H1 (cell line): Measurements from ENCODE around the gene TPRN. TPM values are rescaled to one million over a fixed set of nuclear protein-coding genes. Genes with fewer than 3 reads are reported as not detected.
A peak's percentile ranks its signal among the peaks of the same experiment; 100 is the strongest.

Experiments
- CTCF ChIA-PET: fragments of 300-600 bp; sonication (Branson Sonifier 250); formaldehyde crosslinking; loops from one replicate; lab custom pipeline; 2021; ENCODE audit not compliant: partially characterized antibody; lab: Charles Lee
- POLR2A ChIA-PET: fragments of 300-600 bp; sonication (Branson Sonifier 250); formaldehyde crosslinking; loops from one replicate; lab custom pipeline; 2021; ENCODE audit warnings: inconsistent platforms; ENCODE audit not compliant: partially characterized antibody; lab: Charles Lee
- DNase-seq, 2 experiments: peaks; one replicate each; pipeline versions ENCODE4 v3.0.0 to v3.0.0-alpha.2; 2010 to 2022; ENCODE audit warnings: low spot score in 2 of 2, low read depth in 1 of 2, mixed read lengths in 1 of 2
- FAIRE-seq: peaks from 2 replicates; lab custom pipeline; 2011; peaks lifted over from hg19 to GRCh38; lab: Jason Lieb, UNC
- H2AFZ ChIP-seq: 2 replicates; pipeline ENCODE4 v1.8.1; 2012; ENCODE audit warnings: low read length, inconsistent platforms
- H2AK5ac ChIP-seq: 2 replicates; pipeline ENCODE4 v1.6.1; 2013; ENCODE audit warnings: low read depth, low read length
- H2BK120ac ChIP-seq: replicated peaks from 2 replicates; pipeline ENCODE3; 2013; ENCODE audit warnings: low read depth, low read length, inconsistent platforms
- H2BK12ac ChIP-seq: 2 replicates; pipeline ENCODE4 v1.6.1; 2013; ENCODE audit warnings: low read depth, low read length
- H2BK15ac ChIP-seq: 2 replicates; pipeline ENCODE4 v1.6.1; 2013; ENCODE audit warnings: low read length
- H2BK20ac ChIP-seq: 2 replicates; pipeline ENCODE4 v1.6.1; 2013; ENCODE audit warnings: low read length
- H2BK5ac ChIP-seq: 2 replicates; pipeline ENCODE4 v1.6.1; 2013; ENCODE audit warnings: low read depth, low read length
- H3K14ac ChIP-seq: 2 replicates; pipeline ENCODE4 v1.6.1; 2013; ENCODE audit warnings: inconsistent platforms; ENCODE audit not compliant: insufficient read length
- H3K18ac ChIP-seq: 2 replicates; pipeline ENCODE4 v1.6.1; 2013; ENCODE audit warnings: low read length; ENCODE audit errors: extremely low read depth
- H3K23ac ChIP-seq: 2 replicates; pipeline ENCODE4 v1.6.1; 2013; ENCODE audit warnings: inconsistent platforms; ENCODE audit not compliant: insufficient read length
- H3K23me2 ChIP-seq: 2 replicates; pipeline ENCODE4 v1.6.1; 2013; ENCODE audit warnings: low read depth, low read length
- H3K27ac ChIP-seq: 2 replicates; pipeline ENCODE4 v1.6.1; 2011; ENCODE audit warnings: low read depth, low read length, inconsistent platforms
- H3K27me3 ChIP-seq, 4 experiments: replicated peaks in 1 of 4; 1 replicate in 1 of 4; 2 replicates in 3 of 4; pipeline versions ENCODE4 v1.6.1 to v1.8.1; 2011 to 2013; ENCODE audit warnings: low read length in 3 of 4, mild to moderate bottlenecking in 3 of 4, inconsistent platforms in 2 of 4, mixed read lengths in 2 of 4, moderate library complexity in 1 of 4; ENCODE audit not compliant: control insufficient read depth in 3 of 4, insufficient read depth in 3 of 4; ENCODE audit errors: extremely low read depth in 1 of 4
- H3K36me3 ChIP-seq, 4 experiments: 2 replicates each; pipeline versions ENCODE4 v1.6.1 to v1.8.1; 2011 to 2013; ENCODE audit warnings: mild to moderate bottlenecking in 4 of 4, low read length in 3 of 4, moderate library complexity in 2 of 4, control low read depth in 1 of 4, inconsistent platforms in 1 of 4; ENCODE audit not compliant: insufficient read depth in 4 of 4, control insufficient read depth in 2 of 4
- H3K4ac ChIP-seq: replicated peaks from 2 replicates; pipeline ENCODE3; 2013; ENCODE audit warnings: low read length, low read depth, mixed read lengths, inconsistent platforms; ENCODE audit not compliant: insufficient read length
- H3K4me1 ChIP-seq, 4 experiments: replicated peaks in 1 of 4; 1 replicate in 1 of 4; 2 replicates in 3 of 4; pipeline versions ENCODE4 v1.6.1 to v1.8.1; 2011 to 2013; ENCODE audit warnings: low read length in 3 of 4, inconsistent platforms in 2 of 4, mixed read lengths in 1 of 4; ENCODE audit not compliant: insufficient read depth in 4 of 4, control insufficient read depth in 3 of 4
- H3K4me2 ChIP-seq, 2 experiments: 2 replicates each; pipeline versions ENCODE4 v1.6.1 to v1.8.1; 2011 to 2013; ENCODE audit warnings: low read depth in 2 of 2, low read length in 2 of 2, control low read depth in 1 of 2, inconsistent platforms in 1 of 2, mild to moderate bottlenecking in 1 of 2; ENCODE audit not compliant: insufficient read depth in 1 of 2
- H3K4me3 ChIP-seq, 4 experiments: fragments of 200-600, 300-600 bp in 1 of 4; sonication (generic), shearing (Covaris generic), sonication (Bioruptor Twin) in 1 of 4; 2 replicates each; pipeline versions ENCODE4 v1.5.1 to v1.8.1; 2011 to 2016; ENCODE audit warnings: low read length in 4 of 4, low read depth in 3 of 4, control low read depth in 2 of 4, inconsistent platforms in 2 of 4, mild to moderate bottlenecking in 2 of 4, mixed read lengths in 1 of 4, moderate library complexity in 1 of 4; ENCODE audit not compliant: insufficient read depth in 2 of 4; ENCODE audit errors: extremely low read depth in 1 of 4
- H3K56ac ChIP-seq: replicated peaks from 2 replicates; pipeline ENCODE3; 2013; ENCODE audit warnings: low read depth, mild to moderate bottlenecking, mixed read lengths, low read length, inconsistent platforms; ENCODE audit not compliant: insufficient read length
- H3K79me1 ChIP-seq: 2 replicates; pipeline ENCODE4 v1.6.1; 2013; ENCODE audit warnings: low read depth, low read length, control low read depth
- H3K79me2 ChIP-seq, 2 experiments: 2 replicates each; pipeline versions ENCODE4 v1.6.1 to v1.8.1; 2012 to 2013; ENCODE audit warnings: low read length in 2 of 2, mild to moderate bottlenecking in 2 of 2, inconsistent platforms in 1 of 2; ENCODE audit not compliant: insufficient read depth in 2 of 2, control insufficient read depth in 1 of 2
- H3K9ac ChIP-seq, 4 experiments: replicated peaks in 1 of 4; 1 replicate in 1 of 4; 2 replicates in 3 of 4; pipeline versions ENCODE4 v1.6.1 to v1.8.1; 2011 to 2013; ENCODE audit warnings: low read depth in 3 of 4, low read length in 3 of 4, control low read depth in 2 of 4, mild to moderate bottlenecking in 2 of 4, moderate library complexity in 2 of 4, inconsistent platforms in 1 of 4; ENCODE audit errors: extremely low read depth in 1 of 4
- H3K9me3 ChIP-seq, 2 experiments: 2 replicates each; pipeline versions ENCODE4 v1.6.1 to v1.8.1; 2012 to 2013; ENCODE audit warnings: mild to moderate bottlenecking in 2 of 2, moderate library complexity in 2 of 2, control low read depth in 1 of 2, inconsistent platforms in 1 of 2, low read depth in 1 of 2, low read length in 1 of 2, mixed read lengths in 1 of 2; ENCODE audit not compliant: insufficient read depth in 2 of 2
- H4K20me1 ChIP-seq, 2 experiments: replicated peaks in 1 of 2; 2 replicates each; pipeline versions ENCODE3 to v1.8.1; 2011 to 2013; ENCODE audit warnings: inconsistent platforms in 2 of 2, low read length in 2 of 2, mild to moderate bottlenecking in 1 of 2; ENCODE audit not compliant: insufficient read depth in 2 of 2, control insufficient read depth in 1 of 2
- H4K5ac ChIP-seq: 2 replicates; pipeline ENCODE4 v1.6.1; 2013; ENCODE audit warnings: low read length, low read depth, mixed read lengths, inconsistent platforms; ENCODE audit not compliant: insufficient read length
- H4K8ac ChIP-seq: 2 replicates; pipeline ENCODE4 v1.8.0; 2013; ENCODE audit warnings: mild to moderate bottlenecking, moderate library complexity, low read length, inconsistent platforms; ENCODE audit not compliant: insufficient read depth; ENCODE audit errors: extremely low read depth
- H4K91ac ChIP-seq: replicated peaks from 2 replicates; pipeline ENCODE3; 2013; ENCODE audit warnings: low read length, mixed read lengths, inconsistent platforms; ENCODE audit not compliant: insufficient read length
- WGBS, 2 experiments: shearing (Covaris generic) in 1 of 2; methylation state at CpG; one replicate each; pipeline versions ENCODE4 v1.1.6 to v1.1.7; 2013 to 2015; ENCODE audit warnings: low lambda C conversion rate in 2 of 2, mixed read lengths in 2 of 2, inconsistent platforms in 1 of 2, low coverage in 1 of 2, missing lambda C conversion rate in 1 of 2; ENCODE audit not compliant: insufficient replicate concordance in 2 of 2, insufficient coverage in 1 of 2, insufficient read length in 1 of 2; ENCODE audit errors: extremely low coverage in 1 of 2, missing lambda C conversion rate in 1 of 2; 5-methylcytosine and 5-hydroxymethylcytosine counted together
- polyA plus RNA-seq, 7 experiments: library from polyadenylated mRNA; depleted of rRNA in 3 of 7; stranded (reverse) in 5 of 7; unstranded in 2 of 7; fragments of >200 nt in 5 of 7; fragments of 200-250 nt in 2 of 7; gene quantifications; 1 replicate in 5 of 7; 2 replicates in 1 of 7; 4 replicates in 1 of 7; pipeline versions ENCODE4 v1.2.1 to v1.2.3, GENCODE V29; 2011 to 2013; ENCODE audit warnings: missing spikeins in 2 of 7, mixed read lengths in 2 of 7
- total RNA-seq: library from RNA; stranded (reverse); fragmentation: NEBNext Ultra II Directional; extraction: Animal tissue kit (Norgen Biotek cat#: 25700); gene quantifications from 2 replicates; pipeline ENCODE4 v1.2.1, GENCODE V29; 2021

The TPRN gene
- total and polyA plus RNA-seq, 2 of the 8 experiments (the other 6 are each of a cell fraction or from before 2014, with no cell fraction given) = 9.7 to 23.2 TPM

DNA sequence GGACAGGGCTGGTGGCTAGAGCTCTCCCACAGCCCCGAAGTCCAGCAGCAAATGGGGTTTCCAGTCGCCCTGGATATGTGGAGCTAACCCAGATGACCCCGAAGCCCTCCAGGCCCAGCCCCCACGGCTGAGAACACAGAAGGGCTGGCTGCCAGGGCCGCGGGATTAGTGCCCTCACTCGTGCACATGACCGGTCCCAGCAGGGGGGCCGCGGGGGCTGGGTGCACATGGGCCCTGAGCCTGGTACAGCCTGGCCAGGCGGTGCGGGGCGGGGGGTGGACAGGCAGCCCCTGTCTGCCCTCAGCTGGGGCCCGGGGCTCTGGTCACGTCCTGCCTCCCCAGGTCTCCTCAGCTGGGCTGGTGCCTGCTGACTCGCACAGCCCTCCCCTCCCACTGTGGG is 6.2 kb downstream of the TPRN start:
- Histone ChIP-seq H3K4me2 (no peak overlapping the region), H3K18ac (no peak overlapping the region), H2AK5ac (no peak overlapping the region), H2BK12ac (no peak overlapping the region), H3K27me3 (no peaks in the 10 kb centered on the region), H3K27ac (peak overlapping the region; percentile 19; the same call in 1 of the 2 replicates), H3K79me1 (peaks cover 24% of the 10 kb centered on the region), H4K8ac (peak overlapping the region; percentile 36; the same call in 1 of the 2 replicates), H2BK5ac (peak overlapping the region; percentile 60; the same call in 1 of the 2 replicates), H4K20me1 (peaks cover 15 to 36% of the 10 kb centered on the region in 2 experiments), H2BK15ac (no peak overlapping the region), H3K4me3 (no peak overlapping the region), H2BK120ac (no peak overlapping the region), H3K9me3 (no peaks in the 10 kb centered on the region), H3K56ac (no peak overlapping the region), H2BK20ac (no peak overlapping the region), H3K23me2 (no peaks in the 10 kb centered on the region; the same call in 1 of the 2 replicates), H3K14ac (no peak overlapping the region), H3K36me3 (peaks cover 0 to 4% (median 1%) of the 10 kb centered on the region in 4 experiments; a peak in 2 of 8 replicates), H3K79me2 (peaks cover 0 to 30% of the 10 kb centered on the region in 2 experiments; a peak in 1 of 4 replicates), H3K23ac (no peak overlapping the region), H3K4me1 (peaks cover 0 to 27% (median 15%) of the 10 kb centered on the region in 4 experiments; a peak in 6 of 7 replicates), H3K4ac (no peak overlapping the region), H4K5ac (no peak overlapping the region), H4K91ac (no peak overlapping the region), H2AFZ (no peak overlapping the region), H3K9ac (no peak overlapping the region; a peak in 1 of 7 replicates)
- FAIRE-seq (no peak), DNase-seq (no peak)
- CTCF ChIA-PET = interaction anchor here (1.2 to 14.0 kb wide), 8 partner anchors 7 to 76 kb away, joined by 3 to 204 read pairs (median 7); partner anchors contain the start of genes CYSRT1, NDOR1, RNF208 and RNF224
- POLR2A ChIA-PET = interaction anchor here (0.9 to 11.0 kb wide), 8 partner anchors 12 to 65 kb away, joined by 3 to 107 read pairs (median 6); partner anchors contain the start of genes LRRC26, NDOR1, TMEM203 and TUBB4B
- 77% methylated on average over 10 of the region's 16 CpGs; no CpG with 5 or more reads in 1 of the 2 experiments for WGBS, 2 experiments
